ENCODE measurements around the gene TTC24.

DNA sequence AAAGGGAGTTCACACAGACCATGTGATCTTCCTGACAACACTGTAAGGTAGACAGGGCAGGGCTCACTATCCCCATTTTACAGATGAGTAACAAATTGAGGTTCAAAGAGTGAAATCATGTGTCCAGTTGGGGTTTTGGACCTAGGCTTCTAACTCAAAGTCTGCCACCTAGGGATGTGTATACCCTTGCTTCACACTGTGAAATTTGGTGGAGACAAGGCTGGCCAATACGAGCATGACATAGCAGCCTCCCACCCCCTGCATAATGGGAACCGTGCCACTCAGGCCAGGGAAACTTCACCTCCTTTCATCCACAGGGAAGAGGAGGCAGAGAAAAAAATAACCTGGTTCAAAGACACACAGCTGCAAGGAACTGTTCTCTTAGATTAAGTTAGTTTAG, 14.0 kb upstream of the TTC24 start:
- TF ChIP-seq, protein P1, sequence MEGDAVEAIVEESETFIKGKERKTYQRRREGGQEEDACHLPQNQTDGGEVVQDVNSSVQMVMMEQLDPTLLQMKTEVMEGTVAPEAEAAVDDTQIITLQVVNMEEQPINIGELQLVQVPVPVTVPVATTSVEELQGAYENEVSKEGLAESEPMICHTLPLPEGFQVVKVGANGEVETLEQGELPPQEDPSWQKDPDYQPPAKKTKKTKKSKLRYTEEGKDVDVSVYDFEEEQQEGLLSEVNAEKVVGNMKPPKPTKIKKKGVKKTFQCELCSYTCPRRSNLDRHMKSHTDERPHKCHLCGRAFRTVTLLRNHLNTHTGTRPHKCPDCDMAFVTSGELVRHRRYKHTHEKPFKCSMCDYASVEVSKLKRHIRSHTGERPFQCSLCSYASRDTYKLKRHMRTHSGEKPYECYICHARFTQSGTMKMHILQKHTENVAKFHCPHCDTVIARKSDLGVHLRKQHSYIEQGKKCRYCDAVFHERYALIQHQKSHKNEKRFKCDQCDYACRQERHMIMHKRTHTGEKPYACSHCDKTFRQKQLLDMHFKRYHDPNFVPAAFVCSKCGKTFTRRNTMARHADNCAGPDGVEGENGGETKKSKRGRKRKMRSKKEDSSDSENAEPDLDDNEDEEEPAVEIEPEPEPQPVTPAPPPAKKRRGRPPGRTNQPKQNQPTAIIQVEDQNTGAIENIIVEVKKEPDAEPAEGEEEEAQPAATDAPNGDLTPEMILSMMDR (IDR thresholded peaks at IDR 0.05), result no peak
- TF ChIP-seq POLR2A (IDR thresholded peaks at IDR 0.05), result no peak
